HG03571 (cell line): ENCODE measurements around the gene CPSF4L.

Experiments used
- ATAC-seq: cut with Tn5 transposase; IDR thresholded peaks from one replicate; pipeline ENCODE4 v1.9.1; 2021; ENCODE audit not compliant: unreplicated experiment

The CPSF4L gene

GRCh38 chr17:73203788-73204479 is 57.7 kb downstream of the CPSF4L start:
- no peak for ATAC-seq

- no peak for ATAC-seq
Measured at GRCh38 chr17:73203135-73203787, 58.4 kb downstream of the CPSF4L start.

- no peak for ATAC-seq
Measured at GRCh38 chr17:73201215-73202069, 60.2 kb downstream of the CPSF4L start.

- ATAC-seq: no peak
Measured at GRCh38 chr17:73200476-73200875, 61.2 kb downstream of the CPSF4L start.

GRCh38 chr17:73199751-73200317 is 61.8 kb downstream of the CPSF4L start:
- no peak for ATAC-seq

- no peak for ATAC-seq
Measured at GRCh38 chr17:73198930-73199260, 62.8 kb downstream of the CPSF4L start.
